ENCODE results near the gene GPA33.

Gene GPA33, protein sequence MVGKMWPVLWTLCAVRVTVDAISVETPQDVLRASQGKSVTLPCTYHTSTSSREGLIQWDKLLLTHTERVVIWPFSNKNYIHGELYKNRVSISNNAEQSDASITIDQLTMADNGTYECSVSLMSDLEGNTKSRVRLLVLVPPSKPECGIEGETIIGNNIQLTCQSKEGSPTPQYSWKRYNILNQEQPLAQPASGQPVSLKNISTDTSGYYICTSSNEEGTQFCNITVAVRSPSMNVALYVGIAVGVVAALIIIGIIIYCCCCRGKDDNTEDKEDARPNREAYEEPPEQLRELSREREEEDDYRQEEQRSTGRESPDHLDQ

DNA sequence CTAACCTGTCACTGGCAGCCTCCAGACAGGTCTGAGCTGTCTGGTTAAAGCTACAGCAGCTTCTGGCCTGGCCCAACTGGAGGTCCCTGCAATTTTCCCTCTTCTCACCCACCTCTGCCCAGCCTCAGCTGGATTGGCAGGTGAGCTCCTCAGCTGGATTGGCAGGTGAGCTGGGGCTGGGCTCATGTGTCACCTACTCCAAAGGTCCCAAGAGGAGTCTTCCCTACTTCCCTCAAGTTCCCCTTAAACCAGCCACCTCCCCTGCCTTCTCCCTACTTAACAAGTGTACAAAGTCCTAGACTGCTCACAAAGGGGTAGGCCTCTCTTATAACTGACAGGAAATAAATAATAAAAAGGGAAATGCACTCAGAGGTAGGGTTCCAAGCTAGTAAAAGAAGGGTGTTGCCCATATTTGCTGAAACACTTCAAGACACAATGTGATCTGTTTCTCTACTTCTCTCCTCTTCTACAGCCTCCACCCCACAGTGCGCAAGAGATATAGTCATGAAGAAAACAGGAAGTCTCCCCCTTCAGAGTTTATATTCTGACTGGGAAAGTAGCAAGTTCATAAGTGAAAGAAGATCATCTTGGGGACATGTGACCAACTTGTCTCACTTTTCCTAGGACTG lies at the start of gene GPA33:
Gene GPA33, minus strand, starts transcription at position 64 of the 629 bp plus-strand sequence. CDS start 90 bp downstream, outside the sequence.
- DNase-seq (ENCODE audit: low spot score): no peak

DNA sequence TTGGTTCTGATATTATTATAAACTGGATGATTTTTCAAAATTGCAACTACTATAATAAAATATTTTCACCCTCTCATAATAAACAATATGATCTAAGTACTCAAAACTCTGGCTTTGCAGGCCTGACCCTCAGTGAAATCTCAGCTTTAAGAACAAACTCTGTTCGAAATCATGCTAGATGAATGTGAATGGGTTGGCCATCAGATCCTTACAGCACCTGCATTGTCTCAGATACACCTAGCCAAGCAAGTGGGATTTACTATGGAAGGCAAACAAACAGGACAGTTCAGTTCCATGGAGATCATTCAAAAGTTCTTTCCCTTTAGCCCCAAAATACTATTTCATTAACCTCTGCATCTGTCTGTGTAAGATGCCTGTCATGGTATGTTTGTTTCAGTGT lies 48.5 kb upstream of the GPA33 start:
- DNase-seq (ENCODE audit: low spot score): no peak

DNA sequence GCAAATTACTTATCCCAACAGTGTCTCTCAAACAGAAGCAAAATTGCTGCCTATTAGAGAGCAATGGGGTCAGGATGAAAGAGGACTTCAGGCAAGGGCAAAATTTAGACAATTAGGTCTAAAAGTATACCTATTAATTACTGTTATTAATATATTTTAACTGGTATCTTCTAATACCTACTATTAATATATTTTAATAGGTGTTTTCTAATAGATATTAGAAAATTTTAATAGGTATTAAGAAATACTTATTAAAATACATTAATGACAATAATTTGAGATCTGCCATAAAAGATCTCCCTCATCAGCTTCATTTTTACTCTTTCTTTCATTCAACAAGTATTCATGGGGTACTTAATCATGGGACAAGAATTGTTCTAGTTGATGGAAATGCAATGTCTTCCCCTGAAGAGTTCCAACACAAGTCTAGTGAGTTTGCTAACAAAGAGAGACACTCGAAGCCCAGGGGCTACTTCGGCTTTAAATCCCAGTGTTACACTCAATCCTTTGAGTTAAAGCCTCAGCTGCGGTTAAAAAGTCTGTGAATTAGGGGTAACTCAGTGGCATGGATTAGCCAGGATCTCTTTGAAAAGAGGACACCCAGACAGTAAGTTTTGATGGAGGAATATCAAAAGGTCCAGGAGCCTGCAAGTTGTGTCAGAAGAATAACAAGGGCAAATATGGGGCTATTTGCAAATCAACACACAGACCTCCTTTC lies 47.8 kb upstream of the GPA33 start:
- DNase-seq (ENCODE audit: low spot score): no peak

DNA sequence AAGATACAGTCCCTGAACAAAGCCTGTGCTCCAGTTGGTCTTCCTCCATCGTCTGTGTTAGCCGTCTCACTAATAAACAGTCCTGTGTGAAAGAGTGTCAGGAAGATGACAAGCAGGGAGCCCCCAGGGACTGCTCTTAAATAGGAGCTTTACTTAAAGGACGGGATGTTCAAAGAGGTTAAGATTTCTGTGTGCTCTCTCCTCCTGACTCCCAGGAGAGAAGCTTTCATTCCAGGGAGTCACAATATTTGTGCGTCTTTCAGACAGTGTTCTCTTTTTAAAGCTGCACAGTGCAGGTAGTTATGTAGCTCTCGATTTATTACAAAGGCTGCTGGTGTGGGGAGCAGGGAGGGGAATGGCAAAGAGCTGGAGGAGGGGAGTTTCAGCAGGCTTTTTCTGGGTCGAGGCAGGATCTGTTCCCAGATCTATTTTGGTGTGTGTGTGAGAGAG lies 47.2 kb upstream of the GPA33 start:
- no peak for DNase-seq (ENCODE audit: low spot score)

DNA sequence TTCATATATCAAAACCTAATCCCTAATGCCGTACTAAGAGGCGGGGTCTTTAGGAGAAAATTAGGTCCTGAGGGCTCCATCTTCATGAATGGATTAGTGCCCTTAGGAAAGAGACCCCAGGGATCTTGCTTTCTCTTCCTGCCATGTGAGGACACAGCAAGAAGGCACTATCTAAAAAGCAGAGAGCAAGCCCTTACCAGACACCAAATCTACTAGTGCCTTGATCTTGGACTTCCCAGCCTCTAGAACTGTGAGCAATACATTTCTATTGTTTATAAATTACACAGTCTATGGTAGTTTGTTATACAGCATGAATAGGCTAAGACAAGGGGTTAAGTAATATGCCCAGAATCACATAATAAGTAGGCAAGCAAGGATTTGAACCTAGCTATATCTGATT lies 46.6 kb upstream of the GPA33 start:
- DNase-seq (ENCODE audit: low spot score): no peak

DNA sequence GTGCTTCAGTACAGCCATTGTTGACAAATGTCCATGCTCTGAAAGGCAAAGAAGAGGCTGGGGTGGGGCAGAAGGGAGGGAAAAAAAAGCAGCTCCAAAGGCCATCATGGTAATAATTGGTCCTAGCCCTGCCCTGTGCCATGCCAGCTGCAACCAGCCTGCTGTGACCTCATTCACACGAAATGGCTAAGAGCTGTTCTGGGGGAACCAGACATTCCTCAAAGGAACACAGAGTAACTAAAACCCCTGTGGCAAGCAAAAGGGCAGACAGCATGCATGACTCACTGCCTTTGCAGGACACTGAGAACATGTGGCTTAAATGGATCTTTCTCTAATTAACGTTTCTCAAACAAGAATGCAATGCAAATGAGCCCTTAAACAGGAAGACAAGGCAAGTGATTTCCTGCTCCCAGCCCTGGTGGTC lies 46.0 kb upstream of the GPA33 start:
- peak; percentile 59 for DNase-seq (ENCODE audit: low spot score)

DNA sequence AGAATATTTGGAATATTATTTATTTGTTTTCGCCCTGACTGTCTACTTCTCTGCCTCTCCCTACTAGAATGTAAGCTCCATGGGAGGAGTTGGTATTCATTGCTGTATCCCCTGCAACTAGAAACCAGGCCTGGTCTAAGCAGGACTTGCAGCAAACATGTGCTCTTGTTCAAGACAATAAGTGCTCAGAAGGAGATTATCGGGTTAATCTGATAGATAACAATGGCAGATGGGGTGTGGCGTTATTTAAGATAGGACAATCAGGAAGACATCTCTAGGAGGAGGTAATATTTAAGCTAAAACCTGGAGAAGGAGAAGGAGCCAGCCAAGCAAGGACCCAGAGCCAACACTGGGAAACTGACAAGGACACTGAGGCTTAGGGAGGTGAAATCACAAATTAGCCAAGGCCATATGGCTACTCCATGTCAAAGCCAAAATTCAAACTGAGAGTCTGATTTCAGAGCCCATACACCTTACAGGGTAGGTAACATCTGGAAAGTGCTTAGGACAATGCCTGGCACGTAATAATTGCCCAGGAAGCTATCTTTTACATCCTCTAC lies 45.2 kb upstream of the GPA33 start:
- no peak for DNase-seq (ENCODE audit: low spot score)

DNA sequence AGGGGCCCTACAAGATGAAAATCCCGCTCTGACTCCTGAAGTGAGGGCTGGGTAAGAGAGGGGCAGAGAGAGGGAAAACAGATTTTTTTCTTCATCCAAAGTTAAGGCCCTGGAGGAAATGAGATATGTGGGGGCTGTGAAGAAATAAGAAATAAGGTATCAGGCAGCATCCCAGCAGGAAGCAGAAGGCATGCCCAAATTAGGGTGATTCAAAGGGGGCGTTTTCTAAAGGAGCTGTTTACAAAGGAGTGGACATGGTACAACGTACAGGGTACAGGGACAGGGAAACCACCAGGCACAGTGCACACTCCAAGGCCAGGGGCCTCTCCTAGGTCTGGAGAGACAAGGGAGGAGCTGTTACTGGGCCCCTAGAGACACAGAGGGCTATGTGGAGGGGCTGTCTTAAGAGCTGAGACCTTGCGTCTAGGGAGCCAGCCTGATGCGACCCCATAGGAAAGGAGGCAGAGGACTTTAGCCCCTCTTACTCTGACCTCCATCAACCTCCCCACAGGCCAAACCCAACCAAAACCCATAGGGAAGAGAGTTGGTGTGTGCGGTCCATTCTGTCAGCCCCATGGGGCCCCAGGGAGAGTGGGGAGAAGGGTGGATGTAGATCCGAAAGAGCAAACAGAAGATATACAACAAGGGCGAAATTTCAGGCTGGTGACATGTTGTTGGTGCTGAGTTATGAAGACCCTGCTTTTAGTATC lies 42.3 kb upstream of the GPA33 start:
- DNase-seq (ENCODE audit: low spot score): no peak

DNA sequence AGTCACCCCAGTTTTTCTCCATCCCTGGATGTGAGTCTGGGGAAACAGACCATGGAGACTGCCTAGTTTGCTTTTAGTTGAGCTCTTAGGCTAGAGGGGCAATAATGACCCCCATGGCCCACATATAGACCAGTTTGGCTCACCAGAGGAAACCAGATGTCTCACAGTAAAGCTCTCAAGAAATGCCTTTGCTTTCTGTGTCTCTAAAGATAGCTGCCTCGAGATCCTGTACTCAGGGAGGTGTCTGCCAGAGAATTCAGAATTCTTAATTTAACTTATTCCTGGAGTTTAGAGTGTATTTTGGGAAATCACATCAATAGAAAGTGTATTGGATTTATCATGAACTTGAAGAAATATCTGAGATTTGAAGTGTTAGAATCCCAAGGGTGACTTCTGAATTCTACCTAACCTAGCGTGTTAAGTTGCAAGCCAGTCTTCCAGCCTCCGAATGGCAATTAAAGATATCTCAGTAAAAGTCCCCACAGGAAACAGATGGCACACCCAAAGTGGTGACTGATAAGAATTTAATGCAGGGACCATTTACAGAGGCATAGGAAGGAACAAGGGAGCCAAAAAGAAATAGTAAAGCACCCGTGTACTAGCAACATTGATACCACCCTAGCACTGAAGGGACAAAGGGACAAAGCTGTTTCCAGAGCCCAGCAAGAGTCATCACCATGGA lies 40.8 kb upstream of the GPA33 start:
- DNase-seq (ENCODE audit: low spot score): no peak

DNA sequence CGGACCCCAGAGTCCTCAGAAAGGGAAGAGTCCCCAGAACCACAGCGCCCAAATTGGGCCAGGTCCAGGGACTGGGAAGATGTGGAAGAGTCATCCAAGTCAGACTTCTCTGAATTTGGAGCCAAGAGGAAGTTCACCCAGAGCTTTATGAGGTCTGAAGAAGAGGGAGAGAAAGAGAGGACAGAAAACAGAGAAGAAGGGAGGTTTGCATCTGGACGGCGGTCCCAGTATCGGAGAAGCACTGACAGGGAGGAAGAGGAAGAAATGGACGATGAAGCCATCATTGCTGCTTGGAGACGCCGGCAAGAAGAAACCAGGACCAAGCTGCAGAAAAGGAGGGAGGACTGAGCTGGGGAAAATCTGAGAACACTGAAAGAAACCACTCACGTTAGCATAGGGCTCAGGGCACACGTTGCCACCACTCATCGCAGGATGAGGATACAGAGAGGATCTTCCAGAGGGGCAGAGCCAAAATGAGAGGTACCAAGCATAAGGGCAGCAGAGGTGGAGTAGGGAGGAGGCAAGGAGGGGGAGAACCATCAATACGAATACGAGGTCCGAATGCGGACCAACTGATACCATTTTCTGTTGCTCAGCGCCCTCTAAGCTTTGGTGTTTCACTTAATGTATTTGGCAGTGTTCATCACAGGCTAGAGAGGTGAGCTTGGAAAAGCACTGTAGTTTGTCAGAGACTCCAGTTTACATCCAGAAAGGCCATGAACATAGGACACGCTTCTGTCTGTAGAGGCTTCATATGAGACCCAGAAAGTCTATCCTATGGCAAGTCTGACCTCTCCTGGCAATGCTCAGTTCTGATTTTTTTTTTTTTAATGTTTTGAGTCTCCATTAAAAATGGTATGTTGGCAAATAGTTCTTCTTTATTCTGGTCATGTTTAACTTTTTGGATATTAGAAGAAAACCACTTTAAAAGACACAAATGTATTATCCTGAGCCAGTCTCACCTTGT lies 38.4 kb upstream of the GPA33 start:
- DNase-seq (ENCODE audit: low spot score): no peak

DNA sequence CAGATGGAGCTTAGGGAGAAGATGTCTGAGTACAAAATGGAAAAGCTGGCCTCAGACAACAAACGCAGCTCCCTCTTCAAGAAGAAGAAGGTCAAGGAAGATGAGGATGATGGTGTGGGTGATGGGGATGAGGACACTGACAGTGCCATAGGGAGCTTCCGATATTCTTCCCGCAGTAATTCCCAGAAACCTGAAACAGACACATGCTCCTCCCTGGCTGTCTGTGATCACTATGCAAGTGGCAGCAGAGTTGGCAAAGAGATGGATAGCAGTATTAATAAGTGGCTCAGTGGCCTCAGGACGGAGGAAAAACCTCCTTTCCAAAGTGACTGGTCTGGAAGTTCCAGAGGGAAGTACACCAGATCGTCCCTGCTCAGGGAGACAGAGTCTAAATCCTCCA lies 37.5 kb upstream of the GPA33 start:
- no peak for DNase-seq (ENCODE audit: low spot score)

DNA sequence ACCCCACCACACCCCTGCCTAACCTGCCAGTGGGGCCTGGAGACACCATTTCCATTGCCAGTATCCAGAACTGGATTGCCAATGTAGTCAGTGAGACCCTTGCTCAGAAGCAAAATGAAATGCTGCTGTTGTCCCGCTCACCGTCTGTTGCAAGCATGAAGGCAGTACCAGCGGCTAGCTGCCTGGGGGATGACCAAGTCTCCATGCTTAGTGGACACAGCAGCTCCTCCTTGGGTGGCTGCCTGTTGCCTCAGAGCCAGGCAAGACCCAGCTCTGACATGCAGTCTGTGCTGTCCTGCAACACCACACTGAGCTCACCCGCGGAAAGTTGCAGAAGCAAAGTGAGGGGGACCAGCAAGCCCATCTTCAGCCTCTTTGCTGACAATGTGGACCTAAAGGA lies 37.1 kb upstream of the GPA33 start:
- no peak for DNase-seq (ENCODE audit: low spot score)

DNA sequence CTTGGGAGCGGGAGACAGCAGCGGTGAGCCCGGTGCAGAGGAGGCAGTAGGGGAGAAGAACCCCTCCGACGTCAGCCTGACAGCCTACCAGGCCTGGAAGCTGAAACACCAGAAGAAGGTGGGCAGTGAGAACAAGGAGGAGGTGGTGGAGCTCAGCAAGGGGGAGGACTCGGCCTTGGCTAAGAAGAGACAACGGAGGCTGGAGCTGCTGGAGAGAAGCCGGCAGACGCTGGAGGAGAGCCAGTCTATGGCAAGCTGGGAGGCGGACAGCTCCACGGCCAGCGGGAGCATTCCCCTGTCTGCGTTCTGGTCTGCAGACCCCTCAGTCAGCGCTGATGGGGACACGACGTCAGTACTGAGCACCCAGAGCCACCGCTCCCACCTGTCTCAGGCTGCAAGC lies 36.6 kb upstream of the GPA33 start:
- DNase-seq (ENCODE audit: low spot score): no peak

DNA sequence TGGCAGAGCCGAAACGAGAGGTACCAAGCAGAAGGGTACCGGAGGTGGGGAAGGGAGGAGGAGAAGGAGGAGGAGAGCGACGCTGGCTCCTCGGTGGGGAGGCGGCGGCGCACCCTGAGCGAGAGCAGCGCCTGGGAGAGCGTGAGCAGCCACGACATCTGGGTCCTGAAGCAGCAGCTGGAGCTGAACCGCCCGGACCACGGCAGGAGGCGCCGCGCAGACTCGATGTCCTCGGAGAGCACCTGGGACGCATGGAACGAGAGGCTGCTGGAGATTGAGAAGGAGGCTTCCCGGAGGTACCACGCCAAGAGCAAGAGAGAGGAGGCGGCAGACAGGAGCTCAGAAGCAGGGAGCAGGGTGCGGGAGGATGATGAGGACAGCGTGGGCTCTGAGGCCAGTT lies 36.1 kb upstream of the GPA33 start:
- DNase-seq (ENCODE audit: low spot score): no peak

DNA sequence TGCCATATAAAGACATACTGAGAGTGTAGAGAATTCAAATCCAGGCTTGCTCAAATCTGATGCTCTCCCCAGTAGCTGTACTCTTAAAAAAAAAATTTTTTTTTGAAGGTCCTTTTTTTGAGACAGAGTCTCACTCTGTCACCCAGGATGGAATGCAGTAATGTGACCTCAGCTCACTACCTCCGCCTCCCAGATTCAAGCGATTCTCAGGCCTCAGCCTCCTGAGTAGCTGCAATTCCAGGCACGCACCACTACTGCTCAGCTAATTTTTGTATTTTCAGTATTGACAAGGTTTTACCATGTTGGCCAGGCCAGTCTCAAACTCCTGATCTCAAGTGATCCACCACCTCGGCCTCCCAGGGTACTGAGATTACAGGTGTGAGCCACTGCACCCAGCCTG lies 32.4 kb upstream of the GPA33 start:
- no peak for DNase-seq (ENCODE audit: low spot score)

DNA sequence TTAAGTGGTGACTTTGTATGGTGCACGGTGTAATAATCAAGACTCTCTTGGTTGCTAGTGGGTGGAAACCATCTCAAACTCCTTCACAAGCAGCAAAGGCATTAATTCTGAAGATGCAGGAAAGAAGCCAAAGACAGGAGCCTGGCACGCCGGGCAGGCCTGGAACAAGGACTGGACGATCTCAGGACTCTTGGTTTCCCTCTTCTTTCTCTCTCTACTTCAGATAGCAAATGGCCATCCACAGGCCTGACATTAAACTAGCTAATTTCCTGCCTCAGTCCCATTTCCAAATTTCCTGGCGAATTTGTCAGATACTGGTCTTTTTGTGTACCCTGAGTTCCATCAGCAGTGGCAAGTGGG lies 31.9 kb upstream of the GPA33 start:
- no peak for DNase-seq (ENCODE audit: low spot score)

DNA sequence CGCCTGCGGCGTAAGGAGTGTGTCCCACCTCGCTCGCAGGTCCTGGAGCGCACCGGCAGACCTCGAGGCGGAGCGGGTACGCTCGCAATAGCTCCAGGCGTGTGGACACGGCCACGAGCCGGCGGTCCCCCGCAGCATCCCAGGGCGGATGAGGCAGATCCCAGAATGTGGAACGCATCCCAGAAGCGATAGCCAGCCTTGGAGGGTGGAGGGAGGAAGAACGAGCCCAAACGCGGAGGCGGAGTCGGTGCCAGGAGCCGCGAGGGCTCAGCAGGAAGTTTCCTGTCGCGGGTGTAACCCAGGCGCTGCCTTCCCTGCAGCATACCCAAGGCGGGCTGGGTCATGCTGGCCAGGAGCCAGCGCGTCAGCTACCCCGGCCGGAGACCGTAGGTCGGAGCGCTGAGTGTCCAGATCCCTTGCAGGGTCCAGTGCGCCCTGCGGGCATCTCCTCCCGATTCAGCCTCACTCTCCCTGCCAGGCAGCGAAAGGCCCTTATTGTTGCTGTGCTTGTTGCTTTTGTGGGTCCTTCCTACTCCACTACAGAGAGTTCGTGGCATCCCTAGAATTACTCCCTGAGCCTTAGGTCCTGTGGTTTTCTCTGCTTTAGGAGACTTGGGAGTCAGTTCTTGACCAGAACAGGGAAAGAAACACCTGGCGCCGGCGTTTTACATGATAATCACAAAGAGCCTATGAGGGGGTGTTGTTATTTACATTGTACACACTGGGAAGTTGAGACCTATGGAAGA lies 31.4 kb upstream of the GPA33 start:
- DNase-seq (ENCODE audit: low spot score): no peak

DNA sequence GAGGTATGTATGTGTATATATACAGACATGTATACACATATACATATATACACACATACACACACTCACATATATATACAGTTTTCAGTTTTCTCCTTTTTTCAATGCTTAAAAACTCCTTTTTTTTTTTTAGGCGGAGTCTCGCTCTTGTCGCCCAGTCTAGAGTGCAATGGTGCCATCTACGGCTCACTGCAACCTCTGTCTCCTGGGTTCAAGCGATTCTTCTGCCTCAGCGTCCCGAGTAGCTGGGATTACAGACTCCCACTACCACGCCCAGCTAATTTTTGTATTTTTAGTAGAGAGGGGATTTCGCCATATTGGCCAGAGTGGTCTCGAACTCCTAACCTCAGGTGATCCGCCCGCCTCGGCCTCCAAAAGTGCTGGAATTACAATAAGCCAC lies 30.7 kb upstream of the GPA33 start:
- DNase-seq (ENCODE audit: low spot score): no peak

DNA sequence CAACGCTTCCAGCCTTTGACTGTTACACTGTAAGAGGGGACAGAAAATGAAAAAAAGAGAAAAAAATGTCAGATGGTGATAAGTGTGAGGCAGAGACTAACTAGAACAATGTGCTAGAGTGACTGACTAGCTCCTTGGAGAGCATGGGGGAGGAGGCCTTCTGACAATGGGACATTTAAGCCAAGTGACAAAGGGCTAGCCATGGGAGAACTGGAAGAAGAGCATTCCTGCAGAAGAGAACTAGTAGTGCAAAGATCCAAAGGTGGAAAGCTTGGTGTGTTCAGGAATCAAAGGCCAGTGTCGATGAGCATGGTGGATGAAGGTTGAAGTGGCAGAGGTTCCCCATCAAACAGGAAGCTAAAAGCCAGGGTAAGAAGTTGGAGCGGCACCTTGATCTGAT lies 29.5 kb upstream of the GPA33 start:
- DNase-seq (ENCODE audit: low spot score): no peak

DNA sequence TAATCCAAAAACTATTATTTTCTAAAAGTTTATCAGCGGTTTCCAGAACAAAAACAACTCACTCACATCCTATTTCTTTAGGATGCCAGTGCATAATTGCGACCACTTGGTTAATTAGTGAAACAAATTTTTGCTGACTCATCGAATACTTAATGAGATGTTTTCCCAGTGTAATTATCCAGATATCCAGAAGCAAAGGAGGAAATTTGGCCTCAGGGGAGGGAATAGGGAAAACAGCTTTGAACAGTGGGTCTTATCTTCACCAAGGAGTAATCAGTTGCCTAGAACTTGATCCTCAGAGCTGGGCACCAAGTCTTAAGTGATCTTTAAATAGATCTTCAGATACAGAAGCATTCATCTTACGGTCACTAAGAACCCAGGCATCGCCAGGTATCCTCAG lies 28.0 kb upstream of the GPA33 start:
- DNase-seq (ENCODE audit: low spot score): no peak
